K562 (cell line): Measurements from ENCODE around the gene SMIM35. TPM values are rescaled to one million over a fixed set of nuclear protein-coding genes. Genes with fewer than 3 reads are reported as not detected.

ENCODE experiments used
- BRF2 ChIP-seq: IDR thresholded peaks from 3 replicates; pipeline ENCODE4 v1.6.1; 2011; ENCODE audit warnings: borderline replicate concordance, mild to moderate bottlenecking; ENCODE audit not compliant: insufficient read length, insufficient read depth
- CREBBP ChIP-seq: IDR thresholded peaks from one replicate; pipeline ENCODE4 v1.6.1; 2012; ENCODE audit warnings: low read depth, mild to moderate bottlenecking, control low read depth, inconsistent platforms, low read length
- E2F1 ChIP-seq: sonication (generic); formaldehyde crosslinking; IDR thresholded peaks from 2 replicates; pipeline ENCODE4 v1.8.1; 2023; ENCODE audit warnings: mild to moderate bottlenecking, missing genetic modification reagents, moderate library complexity
- FOXO4 ChIP-seq: fragments of 450-650 bp; formaldehyde crosslinking; IDR thresholded peaks from 2 replicates; pipeline ENCODE4 v1.4.0; 2020; ENCODE audit warnings: mild to moderate bottlenecking, moderate library complexity
- HDAC6 ChIP-seq: IDR thresholded peaks from 2 replicates; pipeline ENCODE4 v1.6.1; 2012; ENCODE audit warnings: low read depth, mild to moderate bottlenecking, control low read depth, inconsistent platforms, low read length, moderate library complexity
- LEF1 ChIP-seq: fragments of 450-650 bp; IDR thresholded peaks from 2 replicates; pipeline ENCODE4 v1.6.1; 2016; ENCODE audit warnings: mild to moderate bottlenecking
- NUFIP1 ChIP-seq: fragments of 450-650 bp; IDR thresholded peaks from 2 replicates; pipeline ENCODE4 v1.6.1; 2018; ENCODE audit not compliant: partially characterized antibody
- RBM34 ChIP-seq: fragments of 200-400 bp; formaldehyde crosslinking; IDR thresholded peaks from 2 replicates; pipeline ENCODE4 v1.6.1; 2018; ENCODE audit warnings: low read length, borderline replicate concordance; ENCODE audit not compliant: insufficient read depth
- STAG1 ChIP-seq: sonication (generic); formaldehyde crosslinking; IDR thresholded peaks from 2 replicates; pipeline ENCODE4 v1.5.0; 2020; ENCODE audit warnings: missing genetic modification reagents, borderline replicate concordance
- ZBTB7A ChIP-seq: IDR thresholded peaks from 2 replicates; pipeline ENCODE4 v1.6.1; 2011; ENCODE audit warnings: low read depth, mild to moderate bottlenecking, low read length, moderate library complexity, borderline replicate concordance; ENCODE audit not compliant: control insufficient read depth
- ZFPM2 ChIP-seq: fragments of 250-450 bp; sonication (Bioruptor Pico); IDR thresholded peaks from 2 replicates; pipeline ENCODE4 v1.5.1; 2022; ENCODE audit warnings: mild to moderate bottlenecking
- ZNF263 ChIP-seq: sonication (generic); formaldehyde crosslinking; IDR thresholded peaks from 2 replicates; pipeline ENCODE4 v1.8.0; 2022; ENCODE audit warnings: mild to moderate bottlenecking, missing genetic modification reagents, borderline replicate concordance
- polyA plus RNA-seq, 8 experiments: library from polyadenylated mRNA; depleted of rRNA in 4 of 8; stranded (reverse) in 5 of 8; unstranded in 3 of 8; fragments of >200 nt; fragmentation: Nextera tagmentation in 2 of 8; fragmentation: Illumina TruSeq in 1 of 8; extraction: Ambion mirVana in 2 of 8; extraction: Trizol in 1 of 8; gene quantifications; 2 replicates each; pipeline versions ENCODE4 v1.2.1 to v1.2.3, GENCODE V29; 2011 to 2014; ENCODE audit warnings: inconsistent platforms in 1 of 8, missing spikeins in 1 of 8
- total RNA-seq, 7 experiments: library from RNA; depleted of rRNA in 6 of 7; stranded (reverse); fragments of >200 nt in 6 of 7; fragmentation: Illumina TruSeq in 2 of 7; extraction: Trizol in 2 of 7; gene quantifications; 2 replicates each; pipeline versions ENCODE4 v1.2.1 to v1.2.3, GENCODE V29; 2011 to 2021; ENCODE audit warnings: low replicate concordance in 1 of 7
- TF ChIP-seq, protein P1 (sequence below), 2 experiments: fragments of 450-650 bp; IDR thresholded peaks; 2 replicates each; pipeline ENCODE4 v1.6.1; 2016; ENCODE audit warnings: mild to moderate bottlenecking in 2 of 2, borderline replicate concordance in 1 of 2, low read depth in 1 of 2, moderate library complexity in 1 of 2

SMIM35 gene
- total and polyA plus RNA-seq, 9 of the 15 experiments (the other 6 are each of a cell fraction or from before 2014, with no cell fraction given): 0.03 TPM; not detected in 7

DNA sequence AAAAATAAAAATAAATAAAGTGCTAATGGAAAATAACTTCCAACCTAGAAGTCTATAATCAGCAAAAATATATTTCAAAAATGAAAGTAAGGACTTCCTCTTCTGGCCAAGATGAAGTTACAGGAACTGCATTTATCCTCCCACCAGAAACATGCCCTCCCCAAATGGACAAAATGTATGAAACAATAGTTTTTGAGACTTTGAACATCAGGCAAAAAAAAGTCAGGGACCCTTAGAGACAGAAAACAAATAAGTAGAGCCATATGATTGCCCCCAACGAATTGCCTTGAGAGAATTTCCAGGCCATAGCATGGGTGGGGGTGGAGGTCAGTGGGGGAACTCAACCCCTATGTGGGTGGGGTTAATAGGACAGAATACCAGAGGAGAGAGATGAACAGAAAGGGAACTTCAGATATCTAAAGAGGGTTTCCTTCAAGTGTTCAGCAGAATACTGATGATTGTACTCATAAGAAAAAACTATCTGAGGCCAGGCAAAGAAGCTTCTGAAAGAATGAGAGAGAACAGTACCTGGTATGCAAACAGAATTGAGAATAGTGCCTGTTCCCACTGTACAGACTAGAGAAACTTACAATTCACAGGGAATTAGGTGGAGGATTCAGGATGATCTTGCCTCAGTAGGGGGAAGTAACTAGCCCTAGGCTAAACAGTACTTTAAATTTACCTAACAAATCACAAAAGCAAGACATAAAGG, 127.2 kb downstream of the SMIM35 start (continued):
- TF ChIP-seq FOXO4 (CRISPR knock-in tag) (no peak), BRF2 (no peak), LEF1 (peak; percentile 54; the same call in 1 of the 2 replicates), STAG1 (CRISPR knock-in tag) (no peak), RBM34 (no peak), NUFIP1 (no peak), ZNF263 (CRISPR knock-in tag) (no peak), HDAC6 (no peak), CREBBP (no peak), ZBTB7A (no peak), ZFPM2 (no peak), E2F1 (CRISPR knock-in tag) (no peak)
- TF ChIP-seq, protein P1, sequence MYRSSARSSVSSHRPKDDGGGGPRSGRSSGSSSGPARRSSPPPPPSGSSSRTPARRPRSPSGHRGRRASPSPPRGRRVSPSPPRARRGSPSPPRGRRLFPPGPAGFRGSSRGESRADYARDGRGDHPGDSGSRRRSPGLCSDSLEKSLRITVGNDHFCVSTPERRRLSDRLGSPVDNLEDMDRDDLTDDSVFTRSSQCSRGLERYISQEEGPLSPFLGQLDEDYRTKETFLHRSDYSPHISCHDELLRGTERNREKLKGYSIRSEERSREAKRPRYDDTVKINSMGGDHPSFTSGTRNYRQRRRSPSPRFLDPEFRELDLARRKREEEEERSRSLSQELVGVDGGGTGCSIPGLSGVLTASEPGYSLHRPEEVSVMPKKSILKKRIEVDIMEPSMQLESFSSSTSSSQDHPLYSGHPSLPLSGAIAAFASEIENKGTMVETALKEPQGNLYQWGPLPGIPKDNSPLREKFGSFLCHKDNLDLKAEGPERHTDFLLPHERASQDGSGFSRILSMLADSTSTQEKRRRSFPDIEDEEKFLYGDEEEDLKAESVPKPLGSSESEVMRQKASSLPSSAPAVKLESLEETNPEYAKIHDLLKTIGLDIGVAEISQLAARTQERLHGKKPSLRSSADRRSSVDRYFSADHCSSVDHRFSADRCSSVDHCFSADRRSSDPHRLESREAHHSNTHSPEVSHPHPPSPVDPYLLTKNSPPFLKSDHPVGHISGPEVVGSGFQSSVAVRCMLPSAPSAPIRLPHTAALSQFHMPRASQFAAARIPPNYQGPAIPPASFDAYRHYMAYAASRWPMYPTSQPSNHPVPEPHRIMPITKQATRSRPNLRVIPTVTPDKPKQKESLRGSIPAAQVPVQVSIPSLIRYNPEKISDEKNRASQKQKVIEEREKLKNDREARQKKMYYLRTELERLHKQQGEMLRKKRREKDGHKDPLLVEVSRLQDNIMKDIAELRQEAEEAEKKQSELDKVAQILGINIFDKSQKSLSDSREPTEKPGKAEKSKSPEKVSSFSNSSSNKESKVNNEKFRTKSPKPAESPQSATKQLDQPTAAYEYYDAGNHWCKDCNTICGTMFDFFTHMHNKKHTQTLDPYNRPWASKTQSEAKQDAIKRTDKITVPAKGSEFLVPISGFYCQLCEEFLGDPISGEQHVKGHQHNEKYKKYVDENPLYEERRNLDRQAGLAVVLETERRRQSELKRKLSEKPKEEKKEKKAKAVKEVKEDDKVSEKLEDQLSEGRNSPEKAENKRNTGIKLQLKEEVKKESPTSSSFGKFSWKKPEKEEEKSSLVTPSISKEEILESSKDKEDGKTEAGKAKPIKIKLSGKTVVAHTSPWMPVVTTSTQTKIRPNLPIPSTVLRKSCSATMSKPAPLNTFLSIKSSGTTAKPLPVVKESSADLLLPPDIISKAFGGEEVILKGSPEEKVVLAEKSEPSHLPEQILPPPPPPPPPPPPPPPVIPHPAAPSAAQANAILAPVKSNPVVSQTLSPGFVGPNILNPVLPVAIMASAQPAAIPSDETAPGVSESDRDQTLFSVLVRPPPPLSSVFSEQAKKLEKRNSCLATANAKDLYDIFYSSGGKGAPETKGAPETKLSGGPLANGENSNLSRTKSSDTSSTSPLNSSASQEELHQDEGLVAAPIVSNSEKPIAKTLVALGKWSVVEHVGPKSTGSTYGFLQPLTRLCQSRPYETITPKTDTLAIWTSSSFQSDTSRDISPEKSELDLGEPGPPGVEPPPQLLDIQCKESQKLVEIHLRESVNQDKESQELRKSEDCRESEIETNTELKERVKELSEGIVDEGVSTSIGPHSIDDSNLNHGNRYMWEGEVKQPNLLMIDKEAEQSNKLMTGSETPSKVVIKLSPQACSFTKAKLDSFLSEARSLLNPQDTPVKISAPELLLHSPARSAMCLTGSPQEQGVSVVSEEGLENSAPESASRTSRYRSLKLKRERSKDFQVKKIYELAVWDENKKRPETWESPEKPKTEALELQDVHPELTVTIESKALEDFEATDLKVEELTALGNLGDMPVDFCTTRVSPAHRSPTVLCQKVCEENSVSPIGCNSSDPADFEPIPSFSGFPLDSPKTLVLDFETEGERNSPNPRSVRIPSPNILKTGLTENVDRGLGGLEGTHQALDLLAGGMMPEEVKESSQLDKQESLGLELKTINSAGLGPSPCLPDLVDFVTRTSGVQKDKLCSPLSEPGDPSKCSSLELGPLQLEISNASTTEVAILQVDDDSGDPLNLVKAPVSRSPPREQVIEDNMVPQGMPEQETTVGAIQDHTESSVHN (IDR thresholded peaks at IDR 0.05; ENCODE audit: borderline replicate concordance in 1 of 2, low read depth in 1 of 2): peak in 1 of 2 experiments; percentile 40; a peak in 1 of 4 replicates
